ENCODE measurements around the gene CYP17A1. TPM values are rescaled to one million over a fixed set of nuclear protein-coding genes. Genes with fewer than 3 reads are reported as not detected.

The CYP17A1 gene
- total RNA-seq, 2 experiments from 2014 or later = not detected

DNA sequence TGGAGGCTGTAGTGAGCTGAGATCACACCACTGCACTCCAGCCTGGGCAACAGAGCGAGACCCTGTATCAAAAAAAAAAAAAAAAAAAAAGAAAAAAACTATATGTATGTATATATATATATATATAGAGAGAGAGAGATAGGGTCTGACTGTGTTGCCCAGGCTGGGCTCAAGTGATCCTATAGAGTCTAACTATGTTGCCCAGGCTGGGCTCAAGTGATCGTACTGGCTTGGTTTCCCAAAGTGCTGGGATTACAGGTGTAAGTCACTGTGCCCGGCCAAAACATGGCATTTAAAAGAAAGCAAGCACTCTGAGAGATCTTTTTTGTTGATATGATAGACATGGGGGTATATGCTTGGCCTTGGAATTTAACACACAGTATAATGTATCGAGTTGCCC lies 20.0 kb downstream of the CYP17A1 start:
- ChIA-PET CTCF (no interaction called here), POLR2A (interaction anchor here (1.5 kb wide), 1 partner anchor 64 kb away, joined by 4 read pairs; no protein-coding TSS in a partner anchor)
- ATAC-seq = no peak
- TF ChIP-seq, protein P1, sequence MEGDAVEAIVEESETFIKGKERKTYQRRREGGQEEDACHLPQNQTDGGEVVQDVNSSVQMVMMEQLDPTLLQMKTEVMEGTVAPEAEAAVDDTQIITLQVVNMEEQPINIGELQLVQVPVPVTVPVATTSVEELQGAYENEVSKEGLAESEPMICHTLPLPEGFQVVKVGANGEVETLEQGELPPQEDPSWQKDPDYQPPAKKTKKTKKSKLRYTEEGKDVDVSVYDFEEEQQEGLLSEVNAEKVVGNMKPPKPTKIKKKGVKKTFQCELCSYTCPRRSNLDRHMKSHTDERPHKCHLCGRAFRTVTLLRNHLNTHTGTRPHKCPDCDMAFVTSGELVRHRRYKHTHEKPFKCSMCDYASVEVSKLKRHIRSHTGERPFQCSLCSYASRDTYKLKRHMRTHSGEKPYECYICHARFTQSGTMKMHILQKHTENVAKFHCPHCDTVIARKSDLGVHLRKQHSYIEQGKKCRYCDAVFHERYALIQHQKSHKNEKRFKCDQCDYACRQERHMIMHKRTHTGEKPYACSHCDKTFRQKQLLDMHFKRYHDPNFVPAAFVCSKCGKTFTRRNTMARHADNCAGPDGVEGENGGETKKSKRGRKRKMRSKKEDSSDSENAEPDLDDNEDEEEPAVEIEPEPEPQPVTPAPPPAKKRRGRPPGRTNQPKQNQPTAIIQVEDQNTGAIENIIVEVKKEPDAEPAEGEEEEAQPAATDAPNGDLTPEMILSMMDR (IDR thresholded peaks at IDR 0.05) = no peak
- Mint-ChIP-seq H3K4me1 (ENCODE audit: low read depth) (peaks cover 5% of the 10 kb centered on the region), H3K9me3 (no peaks in the 10 kb centered on the region), H3K4me3 (no peak overlapping the region), H3K27ac (no peak overlapping the region), H3K36me3 (ENCODE audit: low read depth) (peaks cover 1% of the 10 kb centered on the region), H3K27me3 (no peaks in the 10 kb centered on the region)
- intact Hi-C loops (cut with micrococcal nuclease) = no loop called here
- DNase-seq = no peak

DNA sequence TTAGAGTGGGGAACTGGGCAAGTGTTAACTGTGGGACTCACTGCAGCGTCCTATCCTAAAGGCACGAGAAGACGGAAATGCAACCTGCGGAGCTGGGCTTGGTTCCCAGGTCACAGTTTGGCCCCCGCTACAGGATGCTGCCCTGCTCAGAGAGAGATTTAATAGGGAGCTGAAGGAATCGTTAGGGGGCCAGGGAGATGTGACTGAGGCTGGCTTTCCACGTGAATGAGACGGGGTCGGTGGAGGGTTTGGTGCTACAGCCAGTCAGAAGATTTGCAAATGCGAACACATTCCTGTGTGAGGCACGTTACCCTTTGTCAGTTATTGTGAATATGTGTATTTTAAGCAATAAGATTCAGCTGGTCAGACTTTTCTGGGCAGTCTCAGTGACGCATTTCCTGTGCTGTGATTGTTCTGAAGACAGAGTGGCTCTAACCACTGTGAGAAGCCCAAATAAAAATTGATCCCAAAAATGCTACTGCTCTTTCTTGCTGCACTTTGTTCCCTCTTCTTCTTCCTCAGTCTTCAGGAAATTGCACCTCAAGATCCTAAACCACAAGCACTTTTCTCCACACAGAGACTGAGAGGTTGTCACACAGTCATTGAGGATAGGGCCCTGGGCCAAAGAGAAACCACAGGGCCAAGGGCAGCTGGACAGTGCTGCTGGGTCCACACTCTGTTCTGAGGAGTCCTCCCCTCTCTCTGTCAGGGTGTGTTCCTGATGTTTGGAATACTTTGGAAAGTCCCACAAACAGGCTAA lies 21.2 kb downstream of the CYP17A1 start:
- intact Hi-C loops (cut with micrococcal nuclease) = no loop called here
- H3K9me3 Mint-ChIP-seq = no peaks in the 10 kb centered on the region
- peaks cover 7% of the 10 kb centered on the region for H3K36me3 Mint-ChIP-seq (ENCODE audit: low read depth)
- DNase-seq = no peak
- no peak for ATAC-seq
- H3K27ac Mint-ChIP-seq = peak overlapping the region; percentile 31
- no peaks in the 10 kb centered on the region for H3K27me3 Mint-ChIP-seq
- CTCF ChIA-PET = interaction anchor here (0.8 kb wide), 1 partner anchor 19 kb away, joined by 3 read pairs; no protein-coding TSS in a partner anchor
- TF ChIP-seq, protein P1 (IDR thresholded peaks at IDR 0.05) = no peak
- POLR2A ChIA-PET = no interaction called here
- no peak overlapping the region for H3K4me3 Mint-ChIP-seq
- H3K4me1 Mint-ChIP-seq (ENCODE audit: low read depth) = peaks cover 9% of the 10 kb centered on the region

DNA sequence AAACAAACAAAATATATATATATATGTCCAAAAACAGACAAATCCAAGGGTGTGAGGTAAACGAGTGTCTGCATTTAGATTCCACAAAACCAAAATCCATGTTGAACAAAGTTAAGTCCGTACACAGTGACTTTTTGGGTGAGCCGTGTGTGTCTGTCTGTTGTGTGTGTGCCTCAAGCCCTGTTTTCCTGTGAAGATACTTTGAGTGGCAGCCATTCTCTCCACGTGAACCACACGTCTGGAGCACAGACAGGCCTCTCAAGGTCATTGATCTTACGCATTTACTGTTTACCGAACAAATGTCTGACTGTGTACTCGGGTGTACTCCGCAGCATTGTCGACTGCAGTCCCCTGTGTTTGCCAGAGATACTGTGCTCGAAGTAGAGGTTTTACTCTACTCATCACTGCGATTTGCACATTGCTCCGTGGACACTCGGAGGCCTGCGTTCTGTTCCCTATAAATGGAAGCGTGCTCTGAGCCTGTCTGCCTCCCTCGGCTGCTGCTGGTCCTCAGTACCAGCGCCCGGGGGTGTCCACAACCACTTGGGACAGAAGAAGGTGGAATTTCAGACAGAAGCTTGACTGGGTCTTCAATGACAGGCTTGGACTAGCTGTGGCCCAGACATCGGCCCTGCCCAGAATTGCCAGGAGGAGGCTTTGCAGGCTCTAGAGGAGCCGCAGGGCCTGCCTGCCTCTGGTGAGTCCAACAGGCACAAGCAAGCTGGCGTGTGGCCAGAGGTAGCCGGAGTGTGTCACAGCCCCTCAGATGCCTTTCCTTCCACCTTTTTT lies 22.1 kb downstream of the CYP17A1 start:
- Mint-ChIP-seq H3K4me1 (ENCODE audit: low read depth) (peaks cover 9% of the 10 kb centered on the region), H3K36me3 (ENCODE audit: low read depth) (peaks cover 9% of the 10 kb centered on the region), H3K9me3 (no peaks in the 10 kb centered on the region), H3K4me3 (no peak overlapping the region), H3K27me3 (no peaks in the 10 kb centered on the region), H3K27ac (no peak overlapping the region)
- POLR2A ChIA-PET = no interaction called here
- TF ChIP-seq, protein P1 (IDR thresholded peaks at IDR 0.05) = no peak
- ATAC-seq (no peak), DNase-seq (no peak)
- CTCF ChIA-PET = interaction anchor here (0.8 kb wide), 1 partner anchor 20 kb away, joined by 3 read pairs; no protein-coding TSS in a partner anchor
- intact Hi-C loops (cut with micrococcal nuclease) = no loop called here

- DNase-seq (no peak), ATAC-seq (no peak)
- no peak overlapping the region for H3K27ac Mint-ChIP-seq
- POLR2A ChIA-PET = interaction anchor here (0.6 kb wide), 1 partner anchor 610 kb away, joined by 3 read pairs; no protein-coding TSS in a partner anchor
- CTCF ChIA-PET = no interaction called here
- no peaks in the 10 kb centered on the region for H3K27me3 Mint-ChIP-seq
- H3K4me1 Mint-ChIP-seq (ENCODE audit: low read depth) = peaks cover 13% of the 10 kb centered on the region
- H3K4me3 Mint-ChIP-seq = no peak overlapping the region
- TF ChIP-seq, protein P1 (IDR thresholded peaks at IDR 0.05) = no peak
- H3K9me3 Mint-ChIP-seq = no peaks in the 10 kb centered on the region
- H3K36me3 Mint-ChIP-seq (ENCODE audit: low read depth) = peaks cover 13% of the 10 kb centered on the region
- intact Hi-C loops (cut with micrococcal nuclease) = no loop called here
Measured at GRCh38 chr10:102814453-102814871, 22.8 kb downstream of the CYP17A1 start.
